GM10266 (cell line): ENCODE measurements around the gene MRPL37.

Source experiments
- DNase-seq: peaks from one replicate; pipeline ENCODE4 v3.0.0; 2012; ENCODE audit errors: extremely low spot score
- TF ChIP-seq, protein P1 (sequence below): IDR thresholded peaks from 2 replicates; pipeline ENCODE4 v1.5.1; 2012; ENCODE audit warnings: mild to moderate bottlenecking, low read depth; ENCODE audit not compliant: control insufficient read depth, insufficient read depth; ENCODE audit errors: missing control alignments

MRPL37 gene

DNA sequence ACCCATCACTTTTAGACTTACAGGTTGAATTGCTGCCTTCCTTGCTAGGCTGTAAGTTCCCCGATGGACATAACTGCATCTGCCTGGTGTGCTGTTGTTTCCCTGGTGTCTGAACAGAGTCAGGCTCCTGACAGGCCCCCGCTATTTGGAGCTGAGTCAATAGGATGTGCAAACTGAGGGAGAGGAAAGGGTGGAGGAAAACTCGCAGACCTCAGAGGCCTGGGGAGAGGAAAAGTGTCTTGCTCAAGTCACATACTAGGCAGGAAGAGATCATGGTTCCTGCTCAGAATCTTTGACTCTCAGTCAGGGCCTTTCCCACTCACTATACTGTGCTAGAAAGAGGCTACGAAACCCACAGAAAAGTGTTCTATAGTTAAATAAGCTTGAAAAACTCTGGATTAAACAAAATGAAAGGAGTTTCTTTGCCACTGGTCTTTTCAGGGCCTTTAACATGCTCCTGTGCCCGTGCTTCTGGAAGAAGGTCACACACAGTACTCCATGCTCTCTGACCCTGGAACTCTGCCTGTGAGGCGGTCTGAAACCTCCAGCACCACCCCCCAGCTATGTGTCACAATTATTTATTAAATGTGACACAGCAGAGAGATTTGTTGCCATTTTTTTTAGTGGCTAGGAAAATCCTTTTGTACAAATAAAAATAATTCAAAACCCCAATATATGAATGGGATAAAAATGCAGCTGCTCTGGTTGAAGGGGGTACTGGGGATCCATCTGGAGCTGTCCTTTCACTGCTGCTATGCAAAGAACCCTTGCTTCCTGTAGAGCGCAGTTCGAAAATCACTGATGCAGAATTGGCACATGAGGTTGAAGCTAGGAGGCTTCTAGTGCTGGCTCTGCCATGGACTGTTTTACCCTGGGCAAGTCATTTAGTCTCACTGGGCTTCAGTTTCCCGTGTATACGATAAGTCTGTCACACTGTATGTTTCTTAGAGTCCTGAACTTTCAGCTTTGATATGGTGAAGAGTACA lies 27.1 kb upstream of the MRPL37 start:
- DNase-seq: no peak
- TF ChIP-seq, protein P1, sequence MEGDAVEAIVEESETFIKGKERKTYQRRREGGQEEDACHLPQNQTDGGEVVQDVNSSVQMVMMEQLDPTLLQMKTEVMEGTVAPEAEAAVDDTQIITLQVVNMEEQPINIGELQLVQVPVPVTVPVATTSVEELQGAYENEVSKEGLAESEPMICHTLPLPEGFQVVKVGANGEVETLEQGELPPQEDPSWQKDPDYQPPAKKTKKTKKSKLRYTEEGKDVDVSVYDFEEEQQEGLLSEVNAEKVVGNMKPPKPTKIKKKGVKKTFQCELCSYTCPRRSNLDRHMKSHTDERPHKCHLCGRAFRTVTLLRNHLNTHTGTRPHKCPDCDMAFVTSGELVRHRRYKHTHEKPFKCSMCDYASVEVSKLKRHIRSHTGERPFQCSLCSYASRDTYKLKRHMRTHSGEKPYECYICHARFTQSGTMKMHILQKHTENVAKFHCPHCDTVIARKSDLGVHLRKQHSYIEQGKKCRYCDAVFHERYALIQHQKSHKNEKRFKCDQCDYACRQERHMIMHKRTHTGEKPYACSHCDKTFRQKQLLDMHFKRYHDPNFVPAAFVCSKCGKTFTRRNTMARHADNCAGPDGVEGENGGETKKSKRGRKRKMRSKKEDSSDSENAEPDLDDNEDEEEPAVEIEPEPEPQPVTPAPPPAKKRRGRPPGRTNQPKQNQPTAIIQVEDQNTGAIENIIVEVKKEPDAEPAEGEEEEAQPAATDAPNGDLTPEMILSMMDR: no peak

DNA sequence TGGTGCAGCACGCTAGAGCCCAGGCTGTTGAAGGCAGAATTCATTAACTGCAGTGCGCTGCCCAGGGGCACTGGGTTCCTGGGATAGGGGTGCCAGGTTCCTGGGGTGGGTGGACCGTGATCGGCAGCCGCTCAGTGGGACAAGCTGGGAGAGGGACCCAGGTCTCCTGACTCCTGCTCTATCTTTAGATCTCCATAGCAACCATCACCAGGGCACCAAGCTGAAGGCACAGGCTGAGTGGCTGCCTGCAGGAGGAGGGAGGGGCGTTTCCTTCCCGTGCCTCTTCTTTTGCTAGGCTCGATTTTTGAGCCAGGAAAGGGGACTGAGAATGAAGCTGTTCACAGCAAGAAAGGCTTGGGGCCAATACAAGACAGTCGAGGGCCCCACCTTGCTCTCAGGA lies 26.3 kb upstream of the MRPL37 start:
- TF ChIP-seq, protein P1: no peak
- DNase-seq: no peak

DNA sequence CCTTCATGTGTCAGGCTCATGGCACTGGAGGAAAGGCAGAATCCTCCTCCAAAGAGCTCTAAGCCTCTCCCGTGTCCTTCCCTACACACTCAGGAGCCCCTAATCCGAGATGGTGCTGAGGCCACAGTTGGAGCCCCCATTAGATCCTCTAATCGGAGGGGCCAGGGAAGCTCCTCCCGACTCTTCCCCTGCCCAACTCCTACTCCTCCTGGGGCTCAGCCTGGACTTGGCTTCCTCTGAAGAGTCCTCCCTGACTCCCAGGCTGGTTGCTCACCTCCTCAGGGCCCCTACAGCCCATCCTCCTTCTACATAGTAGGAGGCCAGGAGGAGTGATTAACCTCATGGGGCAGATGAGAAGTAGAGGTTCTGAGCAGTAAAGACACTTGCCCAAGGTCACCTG lies 25.9 kb upstream of the MRPL37 start:
- no peak for DNase-seq
- TF ChIP-seq, protein P1: no peak

DNA sequence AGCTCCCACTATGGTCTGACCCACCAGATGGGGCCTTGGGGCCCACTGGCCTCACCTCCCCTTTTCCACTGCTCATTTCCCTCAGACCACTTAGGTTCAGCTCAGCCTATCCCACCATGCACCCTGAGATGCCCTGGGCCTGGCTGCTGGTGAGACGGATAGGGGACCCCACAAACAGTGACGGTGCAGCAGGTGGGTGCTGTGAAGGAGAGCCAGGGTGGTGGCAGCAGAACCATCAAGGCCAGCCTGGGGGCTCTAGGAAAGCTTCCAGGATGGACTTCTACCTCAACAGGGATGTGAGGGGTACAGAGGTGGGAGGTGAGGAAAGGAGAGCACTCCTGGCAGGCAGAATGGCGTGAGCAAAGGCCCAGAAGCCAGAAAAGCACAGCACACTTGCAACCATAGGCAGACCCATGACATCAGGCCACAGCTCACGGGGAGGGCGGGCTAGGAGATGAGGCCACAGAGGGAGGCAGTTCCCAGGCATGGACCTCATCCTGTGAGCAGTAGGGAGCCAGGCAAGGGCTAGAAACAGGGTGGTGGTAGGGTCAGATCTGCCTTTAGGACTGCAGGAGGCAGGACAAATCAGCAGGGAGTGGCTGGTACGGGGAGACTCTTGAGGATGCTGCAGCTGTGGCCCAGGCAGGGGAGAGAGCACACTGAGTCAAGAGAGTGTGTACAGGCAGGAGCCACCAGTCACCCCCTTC lies 23.2 kb upstream of the MRPL37 start:
- TF ChIP-seq, protein P1: no peak
- no peak for DNase-seq

DNA sequence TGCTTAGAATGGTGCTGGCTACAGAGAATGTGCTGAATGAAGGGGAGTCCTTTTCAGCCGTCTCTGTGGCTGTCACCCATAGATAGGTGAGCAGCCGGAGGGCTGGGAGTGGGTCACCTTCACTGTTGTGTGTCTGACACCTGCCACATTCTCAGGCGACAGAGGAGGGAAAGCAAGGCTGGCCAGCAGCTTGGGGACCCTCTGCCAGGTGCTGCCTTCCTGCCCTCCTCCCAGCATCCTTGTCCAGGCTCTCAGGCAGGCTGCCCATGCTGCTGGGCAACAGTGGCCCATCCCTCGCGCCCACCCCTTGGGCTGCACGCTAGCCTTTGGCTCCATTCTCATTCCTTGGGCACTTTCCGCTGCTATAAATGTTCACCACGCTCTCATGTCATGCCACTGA lies 22.2 kb upstream of the MRPL37 start:
- TF ChIP-seq, protein P1: no peak

DNA sequence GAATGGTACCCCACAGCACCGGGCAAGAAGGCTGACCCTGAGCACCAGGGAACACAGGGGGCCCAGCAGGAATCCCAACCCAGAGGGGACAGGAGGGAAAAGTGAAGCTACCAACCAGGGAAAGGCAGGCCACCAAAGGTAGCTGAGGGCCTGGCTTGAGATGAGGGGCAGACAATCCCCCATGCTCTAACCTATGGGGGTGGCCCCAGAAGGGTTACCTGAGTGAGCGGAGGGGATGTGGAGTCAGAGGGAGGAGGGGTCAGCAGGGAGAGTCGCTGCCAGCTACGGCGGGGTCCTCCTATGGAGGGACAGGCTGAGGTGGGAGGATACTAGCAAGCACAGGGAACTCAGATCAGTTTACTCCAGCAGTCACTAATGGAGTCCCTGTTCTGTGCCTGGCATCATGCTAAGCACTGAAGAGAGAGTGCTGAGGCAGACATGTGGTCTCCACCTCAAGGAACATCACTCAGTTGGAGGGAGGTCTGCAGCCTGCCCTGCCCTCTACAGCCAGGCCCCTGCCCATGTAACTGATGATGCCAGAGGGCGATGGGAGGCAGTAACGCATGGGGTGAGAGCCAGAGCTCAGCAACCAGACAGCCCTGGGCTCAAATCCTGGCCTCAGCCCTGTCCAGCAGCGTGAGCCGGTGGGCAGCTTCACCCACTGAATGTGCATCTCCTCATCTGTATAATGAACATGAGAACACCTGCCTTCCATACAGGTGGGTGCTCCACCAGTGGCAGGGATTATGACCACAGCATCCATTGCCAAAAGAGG lies 21.5 kb upstream of the MRPL37 start:
- no peak for DNase-seq
- TF ChIP-seq, protein P1: no peak

More for the DNA sequence above, 22.2 kb upstream of the MRPL37 start:
- DNase-seq: no peak
